H9 (cell line): ENCODE results near the gene FYTTD1. TPM values are rescaled to one million over a fixed set of nuclear protein-coding genes. Genes with fewer than 3 reads are reported as not detected.

ENCODE experiments used
- DNase-seq: peaks from one replicate; pipeline ENCODE4 v3.0.0-alpha.2; 2017
- H2AFZ ChIP-seq: one replicate; pipeline ENCODE4 v1.6.1; 2013; ENCODE audit warnings: mild to moderate bottlenecking, low read length, control low read depth, moderate library complexity
- H2AK5ac ChIP-seq: 2 replicates; pipeline ENCODE4 v1.6.1; 2013; ENCODE audit warnings: low read length, control low read depth, mixed read lengths; ENCODE audit not compliant: insufficient read length
- H2BK120ac ChIP-seq: one replicate; pipeline ENCODE4 v1.6.1; 2013; ENCODE audit warnings: low read depth, mild to moderate bottlenecking, low read length, control low read depth, inconsistent platforms; ENCODE audit not compliant: poor library complexity, severe bottlenecking
- H2BK12ac ChIP-seq: 2 replicates; pipeline ENCODE4 v1.6.1; 2013; ENCODE audit warnings: low read length, control low read depth, mixed read lengths, low read depth; ENCODE audit not compliant: insufficient read length
- H2BK15ac ChIP-seq: 2 replicates; pipeline ENCODE4 v1.6.1; 2013; ENCODE audit warnings: low read depth, low read length, control low read depth
- H2BK20ac ChIP-seq: one replicate; pipeline ENCODE4 v1.6.1; 2013; ENCODE audit warnings: low read depth, mild to moderate bottlenecking, low read length, control low read depth, inconsistent platforms; ENCODE audit not compliant: poor library complexity, severe bottlenecking
- H2BK5ac ChIP-seq: 2 replicates; pipeline ENCODE4 v1.6.1; 2013; ENCODE audit warnings: low read length, control low read depth, mixed read lengths; ENCODE audit not compliant: insufficient read length
- H3K14ac ChIP-seq: 2 replicates; pipeline ENCODE4 v1.6.1; 2013; ENCODE audit warnings: low read length, control low read depth; ENCODE audit not compliant: insufficient read depth
- H3K18ac ChIP-seq: 2 replicates; pipeline ENCODE4 v1.6.1; 2013; ENCODE audit warnings: low read depth, mild to moderate bottlenecking, mixed read lengths, low read length, control low read depth; ENCODE audit not compliant: insufficient read length
- H3K23ac ChIP-seq: 2 replicates; pipeline ENCODE4 v1.6.1; 2013; ENCODE audit warnings: low read length, control low read depth, mixed read lengths, low read depth; ENCODE audit not compliant: insufficient read length
- H3K23me2 ChIP-seq: 2 replicates; pipeline ENCODE4 v1.6.1; 2013; ENCODE audit warnings: low read depth, mild to moderate bottlenecking, mixed read lengths, low read length, control low read depth; ENCODE audit not compliant: insufficient read length, poor library complexity, severe bottlenecking
- H3K27ac ChIP-seq: 2 replicates; pipeline ENCODE4 v1.5.1; 2013; ENCODE audit warnings: low read length, control low read depth, mixed read lengths, low read depth; ENCODE audit not compliant: insufficient read length
- H3K27me3 ChIP-seq: 2 replicates; pipeline ENCODE4 v1.6.1; 2013; ENCODE audit warnings: low read length, control low read depth, inconsistent platforms; ENCODE audit not compliant: insufficient read depth
- H3K4ac ChIP-seq: 2 replicates; pipeline ENCODE4 v1.6.1; 2013; ENCODE audit warnings: low read depth, mild to moderate bottlenecking, control low read depth, inconsistent platforms, low read length, moderate library complexity
- H3K4me1 ChIP-seq: 2 replicates; pipeline ENCODE4 v1.6.1; 2013; ENCODE audit warnings: low read length, control low read depth, inconsistent platforms; ENCODE audit not compliant: insufficient read depth
- H3K4me2 ChIP-seq: 2 replicates; pipeline ENCODE4 v1.6.1; 2013; ENCODE audit warnings: low read length, control low read depth, mixed read lengths; ENCODE audit not compliant: insufficient read length, insufficient read depth
- H3K56ac ChIP-seq: 2 replicates; pipeline ENCODE4 v1.6.1; 2013; ENCODE audit warnings: low read depth, mild to moderate bottlenecking, mixed read lengths, low read length, control low read depth; ENCODE audit not compliant: insufficient read length
- H3K79me1 ChIP-seq: 2 replicates; pipeline ENCODE4 v1.6.1; 2013; ENCODE audit warnings: low read depth, mild to moderate bottlenecking, moderate library complexity, low read length, control low read depth, inconsistent platforms; ENCODE audit not compliant: insufficient read depth, poor library complexity, severe bottlenecking
- H3K79me2 ChIP-seq: 2 replicates; pipeline ENCODE4 v1.6.1; 2013; ENCODE audit warnings: low read length, control low read depth, inconsistent platforms; ENCODE audit not compliant: insufficient read depth
- H3K9ac ChIP-seq: 2 replicates; pipeline ENCODE4 v1.6.1; 2013; ENCODE audit warnings: low read length, control low read depth, mixed read lengths; ENCODE audit not compliant: insufficient read length; ENCODE audit errors: extremely low read depth
- H3K9me3 ChIP-seq: one replicate; pipeline ENCODE4 v1.6.1; 2013; ENCODE audit warnings: low read depth, low read length, inconsistent platforms; ENCODE audit not compliant: control insufficient read depth
- H3T11ph ChIP-seq: one replicate; pipeline ENCODE4 v1.6.1; 2013; ENCODE audit warnings: mild to moderate bottlenecking, low read length, control low read depth, inconsistent platforms
- H4K20me1 ChIP-seq: one replicate; pipeline ENCODE4 v1.6.1; 2013; ENCODE audit not compliant: control insufficient read depth, insufficient read length, insufficient read depth
- H4K5ac ChIP-seq: 2 replicates; pipeline ENCODE4 v1.6.1; 2013; ENCODE audit warnings: low read depth, mild to moderate bottlenecking, mixed read lengths, low read length, control low read depth; ENCODE audit not compliant: insufficient read length
- H4K8ac ChIP-seq: replicated peaks from 2 replicates; pipeline ENCODE4 v1.6.1; 2013; ENCODE audit warnings: low read length, control low read depth, mixed read lengths, low read depth; ENCODE audit not compliant: insufficient read length
- H4K91ac ChIP-seq: 2 replicates; pipeline ENCODE4 v1.6.1; 2013; ENCODE audit warnings: low read depth, mild to moderate bottlenecking, moderate library complexity, mixed read lengths, low read length, control low read depth; ENCODE audit not compliant: insufficient read length
- H3K27ac Mint-ChIP-seq, 3 experiments: 2 replicates in 2 of 3; 3 replicates in 1 of 3; pipeline ENCODE4 v1.8.0; 2020 to 2021; ENCODE audit warnings: mixed read lengths in 3 of 3, mild to moderate bottlenecking in 1 of 3, moderate library complexity in 1 of 3
- H3K27me3 Mint-ChIP-seq: 2 replicates; pipeline ENCODE4 v1.8.0; 2021; ENCODE audit warnings: low read depth, mild to moderate bottlenecking, moderate library complexity, mixed read lengths
- H3K36me3 Mint-ChIP-seq, 3 experiments: 2 replicates in 2 of 3; 3 replicates in 1 of 3; pipeline ENCODE4 v1.8.0; 2020 to 2021; ENCODE audit warnings: low read depth in 3 of 3, mixed read lengths in 3 of 3; ENCODE audit not compliant: insufficient read depth in 1 of 3
- H3K4me1 Mint-ChIP-seq, 2 experiments: 2 replicates each; pipeline ENCODE4 v1.8.0; 2020; ENCODE audit warnings: mixed read lengths in 2 of 2
- H3K4me3 Mint-ChIP-seq, 2 experiments: 2 replicates in 1 of 2; 3 replicates in 1 of 2; pipeline ENCODE4 v1.8.0; 2020 to 2021; ENCODE audit warnings: mild to moderate bottlenecking in 2 of 2, mixed read lengths in 2 of 2, moderate library complexity in 1 of 2
- H3K9me3 Mint-ChIP-seq, 2 experiments: 2 replicates in 1 of 2; 3 replicates in 1 of 2; pipeline ENCODE4 v1.8.0; 2020; ENCODE audit warnings: mild to moderate bottlenecking in 2 of 2, mixed read lengths in 2 of 2, moderate library complexity in 1 of 2
- CTCF ChIP-seq: fragments of 200-600 bp; sonication (generic); conservative IDR thresholded peaks from 3 replicates; pipeline ENCODE4 v1.8.0; 2021; ENCODE audit warnings: antibody characterized with exemption, mild to moderate bottlenecking
- WGBS: extraction: QIAGEN DNeasy Blood & Tissue Kit; methylation state at CpG from one replicate; pipeline ENCODE4 v1.1.7; 2013; ENCODE audit warnings: missing lambda C conversion rate, low lambda C conversion rate, mixed read lengths; ENCODE audit not compliant: insufficient read length; ENCODE audit errors: extremely low coverage; 5-methylcytosine and 5-hydroxymethylcytosine counted together
- total RNA-seq: library from RNA; stranded (reverse); gene quantifications from 2 replicates; pipeline ENCODE4 v1.2.1, GENCODE V29; 2021

The FYTTD1 gene
- total RNA-seq, 1 experiment from 2014 or later, result 19.4 TPM

DNA sequence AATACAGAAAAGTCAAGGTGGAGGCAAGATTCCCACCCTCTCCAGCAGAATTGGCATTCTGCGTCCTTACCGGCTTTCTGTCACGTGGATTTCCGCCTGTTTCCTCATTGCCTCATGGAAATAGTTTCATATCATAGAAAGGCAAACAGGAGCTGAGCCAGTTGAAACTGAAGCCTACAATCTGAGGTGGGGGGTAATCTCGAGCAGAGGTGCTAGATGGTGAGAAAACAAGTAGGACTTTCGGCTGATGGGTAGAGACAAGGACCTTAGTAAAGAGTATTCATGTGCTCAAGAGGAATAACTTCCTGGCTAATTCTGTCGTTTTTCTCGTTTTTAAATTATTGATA is 81.3 kb downstream of the FYTTD1 start:
- H2AK5ac ChIP-seq, result no peak overlapping the region
- no peak overlapping the region for H3K4ac ChIP-seq
- Mint-ChIP-seq H3K9me3 (no peaks in the 10 kb centered on the region), H3K4me1 (no peaks in the 10 kb centered on the region), H3K36me3 (peaks cover 29 to 71% (median 56%) of the 10 kb centered on the region in 3 experiments; a peak in 6 of 7 replicates), H3K4me3 (no peak overlapping the region), H3K27ac (peak overlapping the region in 1 of 3 experiments; percentile 69; a peak in 2 of 7 replicates), H3K27me3 (no peaks in the 10 kb centered on the region)
- H3K14ac ChIP-seq, result no peak overlapping the region
- H2BK20ac ChIP-seq, result no peak overlapping the region
- no peak overlapping the region for H2AFZ ChIP-seq
- no peak overlapping the region for H2BK5ac ChIP-seq
- TF ChIP-seq CTCF, result no peak
- no peak overlapping the region for H3K56ac ChIP-seq
- no peak overlapping the region for H3K23ac ChIP-seq
- no peak overlapping the region for H2BK12ac ChIP-seq
- H3K9me3 ChIP-seq, result no peaks in the 10 kb centered on the region
- DNase-seq, result no peak
- H4K91ac ChIP-seq, result no peak overlapping the region
- H2BK120ac ChIP-seq, result no peak overlapping the region
- H3K4me1 ChIP-seq, result no peaks in the 10 kb centered on the region
- H3K4me2 ChIP-seq, result no peak overlapping the region
- WGBS, result no CpG with 5 or more reads among the region's 8 CpGs
- no peak overlapping the region for H3K18ac ChIP-seq
- no peak overlapping the region for H2BK15ac ChIP-seq
- no peak overlapping the region for H4K8ac ChIP-seq
- no peak overlapping the region for H3K9ac ChIP-seq
- no peaks in the 10 kb centered on the region for H3K27me3 ChIP-seq
- H3K23me2 ChIP-seq, result no peaks in the 10 kb centered on the region
- H4K20me1 ChIP-seq, result no peaks in the 10 kb centered on the region
- no peak overlapping the region for H4K5ac ChIP-seq
- H3T11ph ChIP-seq, result no peak overlapping the region
- H3K79me1 ChIP-seq, result no peaks in the 10 kb centered on the region
- no peaks in the 10 kb centered on the region for H3K79me2 ChIP-seq
- H3K27ac ChIP-seq, result no peak overlapping the region
